Left ventricle myocardium inferior (tissue), 1 donor: ENCODE measurements around the gene ZC3H13. TPM values are rescaled to one million over a fixed set of nuclear protein-coding genes. Genes with fewer than 3 reads are reported as not detected.

Experiments
- DNase-seq: peaks from one replicate; pipeline ENCODE4 v3.0.0-alpha.2; 2020
- H3K27ac ChIP-seq: fragments of 200-600 bp; replicated peaks from 2 replicates; pipeline ENCODE4 v1.8.0; 2021
- H3K27me3 ChIP-seq: fragments of 200-600 bp; 2 replicates; pipeline ENCODE4 v1.8.0; 2021; ENCODE audit warnings: low read depth
- H3K36me3 ChIP-seq: fragments of 200-600 bp; 2 replicates; pipeline ENCODE4 v1.8.0; 2021
- H3K4me1 ChIP-seq: fragments of 200-600 bp; 2 replicates; pipeline ENCODE4 v1.8.0; 2021
- H3K4me3 ChIP-seq: fragments of 200-600 bp; 2 replicates; pipeline ENCODE4 v1.8.0; 2021; ENCODE audit warnings: mild to moderate bottlenecking, moderate library complexity
- H3K9me3 ChIP-seq: fragments of 200-600 bp; replicated peaks from 2 replicates; pipeline ENCODE4 v1.8.0; 2021
- CTCF ChIP-seq: fragments of 200-600 bp; IDR thresholded peaks from 2 replicates; pipeline ENCODE4 v1.8.0; 2021; ENCODE audit warnings: antibody characterized with exemption, mild to moderate bottlenecking, borderline replicate concordance
- intact Hi-C: fragments of 100-400 bp; cut with micrococcal nuclease; formaldehyde crosslinking; loops from one replicate; pipeline ENCODE4 v1.11.0; 2022
- total RNA-seq: library from RNA; stranded (reverse); fragmentation: NEBNext Ultra II Directional; extraction: Animal tissue kit (Norgen Biotek cat#: 25700); gene quantifications from one replicate; pipeline ENCODE4 v1.2.1, GENCODE V29; 2021
- donor health status: DM: no; HTN: yes; CAD: no; lungs with severe emphysema.

The ZC3H13 gene
- total RNA-seq, 1 donor from 2014 or later: 37.8 TPM

- intact Hi-C loops: no loop called here
- H3K9me3 ChIP-seq: no peaks in the 10 kb centered on the region
- H3K36me3 ChIP-seq: no peaks in the 10 kb centered on the region
- no peak for TF ChIP-seq CTCF
- H3K27me3 ChIP-seq: peaks cover 64% of the 10 kb centered on the region
- H3K27ac ChIP-seq: no peak overlapping the region
- H3K4me1 ChIP-seq: no peaks in the 10 kb centered on the region
- DNase-seq: no peak
- H3K4me3 ChIP-seq: no peak overlapping the region
Measured at GRCh38 chr13:45934283-45934682, 118.3 kb downstream of the ZC3H13 start.

GRCh38 chr13:45933203-45933908 lies 119.2 kb downstream of the ZC3H13 start:
- intact Hi-C loops: no loop called here
- Histone ChIP-seq H3K36me3 (no peaks in the 10 kb centered on the region), H3K4me3 (no peak overlapping the region), H3K9me3 (no peaks in the 10 kb centered on the region), H3K27me3 (peaks cover 66% of the 10 kb centered on the region), H3K4me1 (no peaks in the 10 kb centered on the region), H3K27ac (no peak overlapping the region)
- TF ChIP-seq CTCF: no peak
- DNase-seq: no peak

GRCh38 chr13:45932676-45933075 lies 119.9 kb downstream of the ZC3H13 start:
- Histone ChIP-seq H3K4me1 (no peaks in the 10 kb centered on the region), H3K4me3 (no peak overlapping the region), H3K27ac (no peak overlapping the region), H3K9me3 (no peaks in the 10 kb centered on the region), H3K36me3 (no peaks in the 10 kb centered on the region), H3K27me3 (peaks cover 71% of the 10 kb centered on the region)
- no peak for DNase-seq
- TF ChIP-seq CTCF: no peak
- intact Hi-C loops: no loop called here

GRCh38 chr13:45932172-45932571 lies 120.4 kb downstream of the ZC3H13 start:
- intact Hi-C loops: no loop called here

GRCh38 chr13:45931211-45931610 lies 121.3 kb downstream of the ZC3H13 start:
- H3K4me3 ChIP-seq: no peak overlapping the region
- H3K27ac ChIP-seq: no peak overlapping the region
- H3K27me3 ChIP-seq: peaks cover 68% of the 10 kb centered on the region
- no peaks in the 10 kb centered on the region for H3K4me1 ChIP-seq
- DNase-seq: no peak
- intact Hi-C loops: no loop called here
- H3K36me3 ChIP-seq: no peaks in the 10 kb centered on the region
- no peaks in the 10 kb centered on the region for H3K9me3 ChIP-seq
- TF ChIP-seq CTCF: no peak

More at GRCh38 chr13:45932172-45932571, 120.4 kb downstream of the ZC3H13 start:
- H3K36me3 ChIP-seq: no peaks in the 10 kb centered on the region
- no peak overlapping the region for H3K4me3 ChIP-seq
- H3K4me1 ChIP-seq: no peaks in the 10 kb centered on the region
- no peaks in the 10 kb centered on the region for H3K9me3 ChIP-seq
- no peak for DNase-seq
- no peak overlapping the region for H3K27ac ChIP-seq
- peaks cover 71% of the 10 kb centered on the region for H3K27me3 ChIP-seq
- TF ChIP-seq CTCF: no peak
